ENCODE results near the gene CDC42BPA. TPM values are rescaled to one million over a fixed set of nuclear protein-coding genes. Genes with fewer than 3 reads are reported as not detected.

The CDC42BPA gene
- total RNA-seq, 2 donors from 2014 or later, result 26.4 to 36.6 TPM

GRCh38 chr1:226979115-226979516 lies 339.2 kb downstream of the CDC42BPA start:
- intact Hi-C loops (cut with DNase I), result no loop called here
- Histone ChIP-seq H3K36me3 (no peaks in the 10 kb centered on the region), H3K9me3 (no peaks in the 10 kb centered on the region)

DNA sequence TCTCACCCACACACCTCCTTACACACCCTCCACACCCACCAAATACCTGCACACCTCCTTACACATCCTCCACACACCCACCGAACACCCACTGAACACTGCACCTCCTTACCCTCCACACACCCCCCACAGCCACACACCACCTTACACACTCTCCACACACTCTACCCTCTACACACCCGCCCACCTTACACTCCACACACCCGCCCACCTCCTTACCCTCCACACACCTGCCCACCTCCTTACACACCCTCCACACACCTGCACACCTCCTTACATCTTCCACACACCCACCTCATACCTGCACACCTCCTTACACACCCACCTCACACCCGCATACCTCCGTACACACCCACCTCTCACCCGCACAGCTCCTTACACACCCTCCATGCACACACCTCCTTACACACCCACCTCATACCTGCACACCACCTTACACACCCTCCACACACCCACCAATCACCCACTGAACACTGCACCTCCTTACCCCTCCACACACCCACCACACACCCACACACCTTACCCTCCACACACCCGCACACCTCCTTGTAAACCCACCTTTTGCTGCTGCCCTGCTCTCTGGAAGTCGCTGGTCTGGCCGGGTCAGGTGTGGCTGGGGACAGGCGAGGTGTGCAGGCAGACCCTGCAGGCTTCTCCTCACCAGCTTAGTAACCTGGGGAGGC lies 339.7 kb downstream of the CDC42BPA start:
- no peak for TF ChIP-seq CTCF (IDR thresholded peaks at IDR 0.05)
- intact Hi-C loops (cut with DNase I), result no loop called here
- no peaks in the 10 kb centered on the region for H3K27me3 ChIP-seq
- DNase-seq, result no peak
- H3K4me1 ChIP-seq, result no peaks in the 10 kb centered on the region
- no peak overlapping the region for H3K9ac ChIP-seq (ENCODE audit: low read depth in 2 of 2, low read length in 2 of 2)
- no peak overlapping the region for H3K27ac ChIP-seq
- no peak overlapping the region for H3K4me3 ChIP-seq
- no peaks in the 10 kb centered on the region for H3K36me3 ChIP-seq
- H3K9me3 ChIP-seq, result no peaks in the 10 kb centered on the region

More at GRCh38 chr1:226979115-226979516, 339.2 kb downstream of the CDC42BPA start:
- Histone ChIP-seq H3K4me1 (no peaks in the 10 kb centered on the region), H3K9ac (ENCODE audit: low read depth in 2 of 2, low read length in 2 of 2) (no peak overlapping the region), H3K4me3 (no peak overlapping the region), H3K27me3 (no peaks in the 10 kb centered on the region), H3K27ac (no peak overlapping the region)
- TF ChIP-seq CTCF (IDR thresholded peaks at IDR 0.05), result no peak
- DNase-seq, result no peak

DNA sequence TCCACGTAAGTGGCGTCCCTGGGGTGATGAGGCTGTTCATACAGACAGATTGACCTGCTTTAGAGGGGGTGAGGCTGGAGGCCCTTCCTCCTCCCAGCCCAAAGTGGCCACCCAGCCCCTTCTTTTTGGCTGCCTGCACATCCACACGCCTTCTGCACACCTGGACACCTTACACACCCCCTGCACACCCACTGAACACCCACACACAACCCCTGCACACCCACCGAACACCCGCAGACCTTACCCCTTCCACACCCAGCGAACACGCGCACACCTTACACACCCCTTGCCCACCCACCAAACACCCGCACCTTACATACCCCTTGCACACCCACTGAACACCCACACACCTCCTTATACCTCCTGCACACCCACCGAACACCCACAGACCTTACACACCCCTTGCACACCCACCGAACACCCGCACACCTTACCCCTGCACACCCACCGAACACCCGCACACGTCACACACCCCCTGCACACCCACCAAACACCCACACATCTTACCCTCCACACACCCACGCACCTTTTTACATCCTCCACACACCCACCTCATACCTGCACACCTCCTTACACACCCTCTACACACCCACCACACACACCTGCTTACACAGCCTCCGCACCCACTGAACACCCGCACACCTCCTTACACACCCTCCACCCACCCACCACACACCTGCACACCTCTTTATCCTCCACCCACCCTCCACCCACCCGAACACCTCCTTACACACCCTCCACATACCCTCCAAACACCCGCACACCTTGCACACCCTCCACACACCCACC lies 340.5 kb downstream of the CDC42BPA start:
- Histone ChIP-seq H3K27me3 (no peaks in the 10 kb centered on the region), H3K9ac (ENCODE audit: low read depth in 2 of 2, low read length in 2 of 2) (no peak overlapping the region), H3K36me3 (no peaks in the 10 kb centered on the region), H3K4me3 (no peak overlapping the region), H3K4me1 (no peaks in the 10 kb centered on the region), H3K9me3 (no peaks in the 10 kb centered on the region), H3K27ac (no peak overlapping the region)
- intact Hi-C loops (cut with DNase I), result no loop called here
- no peak for TF ChIP-seq CTCF (IDR thresholded peaks at IDR 0.05)
- no peak for DNase-seq

DNA sequence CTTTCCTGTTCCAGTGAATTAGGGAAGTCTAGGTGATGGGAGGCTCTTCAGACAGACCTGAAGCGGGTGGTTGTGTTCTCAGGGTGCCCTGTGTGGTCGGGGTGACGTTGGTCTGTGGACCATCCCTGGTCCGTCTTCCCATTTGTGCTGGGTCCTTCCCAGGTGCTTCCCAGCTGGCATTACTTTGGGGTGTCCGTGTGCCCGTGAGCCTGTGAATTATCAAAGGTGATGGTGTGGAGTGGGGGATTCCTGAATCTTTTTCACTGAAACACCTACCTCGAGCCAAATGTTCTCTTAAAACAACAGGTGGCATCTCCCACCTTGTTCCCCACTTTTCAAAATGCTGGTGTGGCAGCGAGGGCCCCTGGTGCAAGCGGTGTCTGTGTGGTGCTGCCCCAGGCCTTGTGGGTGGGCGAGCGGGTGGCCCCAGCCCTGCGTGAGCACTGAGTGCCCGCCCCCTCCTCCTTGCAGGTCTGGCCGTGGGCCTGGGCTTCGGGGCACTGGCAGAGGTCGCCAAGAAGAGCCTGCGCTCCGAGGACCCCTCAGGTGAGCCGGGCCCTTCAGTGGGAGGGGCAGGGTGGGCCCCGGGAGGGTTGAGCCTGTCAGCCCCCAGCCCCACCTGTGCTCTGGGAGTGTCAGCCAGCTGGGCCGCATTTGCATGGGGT lies 341.2 kb downstream of the CDC42BPA start:
- Histone ChIP-seq H3K36me3 (no peaks in the 10 kb centered on the region), H3K9ac (ENCODE audit: low read depth in 2 of 2, low read length in 2 of 2) (no peak overlapping the region), H3K4me3 (no peak overlapping the region), H3K9me3 (no peaks in the 10 kb centered on the region), H3K27me3 (no peaks in the 10 kb centered on the region), H3K27ac (no peak overlapping the region), H3K4me1 (no peaks in the 10 kb centered on the region)
- TF ChIP-seq CTCF (IDR thresholded peaks at IDR 0.05), result no peak
- intact Hi-C loops (cut with DNase I), result no loop called here
- DNase-seq, result no peak

DNA sequence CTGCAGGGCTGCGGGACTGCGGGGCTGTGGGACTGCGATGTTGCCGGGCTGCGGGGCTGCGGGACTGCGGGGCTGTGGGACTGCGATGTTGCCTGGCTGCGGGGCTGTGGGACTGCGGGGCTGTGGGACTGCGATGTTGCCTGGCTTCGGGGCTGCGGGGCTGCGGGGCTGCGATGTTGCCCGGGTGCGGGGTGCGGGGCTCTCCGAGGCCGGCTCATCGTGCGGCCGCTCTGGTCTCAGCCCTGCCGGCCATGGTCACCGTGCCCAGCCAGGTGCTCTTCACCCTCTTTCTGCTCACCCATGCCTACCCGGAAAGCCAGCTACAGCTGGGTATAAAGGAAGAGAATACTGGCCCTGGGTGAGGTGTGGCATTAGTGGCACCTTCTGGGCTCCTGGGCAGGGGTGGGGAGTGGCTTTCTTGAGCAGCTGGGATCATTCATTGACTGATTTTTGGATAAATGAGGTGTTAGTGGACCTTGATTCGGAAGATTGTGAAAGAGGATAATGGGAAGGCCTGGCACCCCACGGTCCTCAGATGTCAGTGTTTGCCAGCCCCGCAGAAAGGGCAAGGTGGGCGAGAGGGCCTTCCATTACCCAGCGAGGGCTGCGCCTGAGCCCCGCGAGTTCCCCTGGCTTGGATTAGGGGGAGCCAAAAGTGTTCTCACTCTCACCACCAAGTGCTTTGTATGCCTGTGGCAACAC lies 341.9 kb downstream of the CDC42BPA start:
- intact Hi-C loops (cut with DNase I), result no loop called here
- H3K4me1 ChIP-seq, result no peaks in the 10 kb centered on the region
- no peak overlapping the region for H3K27ac ChIP-seq
- H3K36me3 ChIP-seq, result no peaks in the 10 kb centered on the region
- no peaks in the 10 kb centered on the region for H3K27me3 ChIP-seq
- TF ChIP-seq CTCF (IDR thresholded peaks at IDR 0.05), result no peak
- no peak for DNase-seq
- no peaks in the 10 kb centered on the region for H3K9me3 ChIP-seq
- H3K4me3 ChIP-seq, result no peak overlapping the region
- H3K9ac ChIP-seq (ENCODE audit: low read depth in 2 of 2, low read length in 2 of 2), result no peak overlapping the region

Measured in colonic mucosa (tissue), 4 donors.